Ovary (tissue), 9 donors: ENCODE measurements around the gene CAMTA1. TPM values are rescaled to one million over a fixed set of nuclear protein-coding genes. Genes with fewer than 3 reads are reported as not detected.

ENCODE experiments used
- DNase-seq, 5 donors: peaks; one replicate each; pipeline ENCODE4 v3.0.0-alpha.2; 2019 to 2020
- H3K27ac ChIP-seq, 2 donors: fragments of 200-600 bp; one replicate each; pipeline versions ENCODE4 v1.5.1 to v1.8.0; 2019 to 2022
- H3K27me3 ChIP-seq: fragments of 200-600 bp; one replicate; pipeline ENCODE4 v1.8.0; 2022
- H3K36me3 ChIP-seq: fragments of 200-600 bp; sonication (generic); one replicate; pipeline ENCODE4 v1.5.1; 2019
- H3K4me1 ChIP-seq: one replicate; pipeline ENCODE4 v1.8.1; 2013; ENCODE audit warnings: mild to moderate bottlenecking, moderate library complexity; ENCODE audit not compliant: insufficient read depth
- H3K4me3 ChIP-seq: fragments of 200-600 bp; sonication (generic); one replicate; pipeline ENCODE4 v1.5.1; 2017
- H3K9me3 ChIP-seq, 2 donors: fragments of 200-600 bp in 1 of 2; sonication (generic) in 1 of 2; one replicate each; pipeline versions ENCODE4 v1.5.1 to v1.8.1; 2013 to 2019; ENCODE audit warnings: mild to moderate bottlenecking in 1 of 2, moderate library complexity in 1 of 2
- CTCF ChIP-seq, 3 donors: fragments of 450-650 bp in 2 of 3; fragments of 200-600 bp in 1 of 3; IDR thresholded peaks; one replicate each; pipeline versions ENCODE4 v1.5.1 to v1.8.0; 2016 to 2022; ENCODE audit warnings: antibody characterized with exemption in 3 of 3, mild to moderate bottlenecking in 1 of 3
- EP300 ChIP-seq: sonication (generic); formaldehyde crosslinking; IDR thresholded peaks from one replicate; pipeline ENCODE4 v1.6.1; 2017; ENCODE audit warnings: antibody characterized with exemption
- POLR2A ChIP-seq: fragments of 450-650 bp; IDR thresholded peaks from one replicate; pipeline ENCODE4 v1.6.1; 2017; ENCODE audit warnings: antibody characterized with exemption, mild to moderate bottlenecking, moderate library complexity
- WGBS, 3 donors: extraction: QIAGEN DNeasy Blood & Tissue Kit in 1 of 3; methylation state at CpG; one replicate each; pipeline versions ENCODE4 v1.1.5 to v1.1.7; 2013 to 2017; 5-methylcytosine and 5-hydroxymethylcytosine counted together
- intact Hi-C, 4 donors: fragments of 100-400 bp; cut with DNase I; formaldehyde crosslinking; loops; one replicate each; pipeline versions ENCODE4 v1.11.0 to v1.15.1; 2022 to 2023
- polyA plus RNA-seq, 2 donors: library from polyadenylated mRNA; stranded (reverse); fragments of 200-250 nt in 1 of 2; fragments of 350-450 nt in 1 of 2; fragmentation: Illumina TruSeq in 1 of 2; extraction: RNeasy Lipid Tissue Mini Kit (QIAGEN cat#74804) in 1 of 2; gene quantifications; one replicate each; pipeline ENCODE4 v1.2.3, GENCODE V29; 2013 to 2014
- total RNA-seq, 7 donors: library from RNA; depleted of rRNA in 2 of 7; stranded (reverse); fragments of >200 nt in 2 of 7; fragmentation: NEBNext Ultra II Directional in 3 of 7; extraction: Animal tissue kit (Norgen Biotek cat#: 25700) in 3 of 7; gene quantifications; one replicate each; pipeline versions ENCODE4 v1.1.0 to v1.2.4, GENCODE V29; 2016 to 2023
- donor health status: DM: no; HTN: no; CAD: no; lungs with moderate emphysema.
- donor health status: DM: no; HTN: no; CAD: no.
- donor health status: Bipolar disorder and iron deficiency.
- donor health status: DM: yes; HTN: yes; CAD: no.
- donor health status: DM: no; HTN: no; CAD: no.
- donor health status: DM: yes; HTN: yes; CAD: no.

CAMTA1 gene
- total and polyA plus RNA-seq, 9 donors = 51.1 to 150 (median 67.4) TPM

- intact Hi-C loops = loop anchor here in 1 of 4 donors (10.0 kb wide), 1 partner anchor 96 kb away; no protein-coding TSS in a partner anchor
- no peaks in the 10 kb centered on the region for H3K27me3 ChIP-seq
- DNase-seq = no peak
- no peaks in the 10 kb centered on the region for H3K4me1 ChIP-seq
- no peak overlapping the region for H3K27ac ChIP-seq
- WGBS, 3 donors = 81 to 98% (median 93%) methylated on average over 1 of the region's 1 CpG
- H3K9me3 ChIP-seq = no peaks in the 10 kb centered on the region
- no peak overlapping the region for H3K4me3 ChIP-seq
- no peak for TF ChIP-seq EP300
- no peak for TF ChIP-seq POLR2A
- no peaks in the 10 kb centered on the region for H3K36me3 ChIP-seq
Measured at GRCh38 chr1:6890686-6891085, 105.4 kb downstream of the CAMTA1 start.

- Histone ChIP-seq H3K4me1 (no peaks in the 10 kb centered on the region), H3K27me3 (no peaks in the 10 kb centered on the region), H3K9me3 (no peaks in the 10 kb centered on the region), H3K36me3 (no peaks in the 10 kb centered on the region), H3K27ac (no peak overlapping the region), H3K4me3 (no peak overlapping the region)
- intact Hi-C loops = loop anchor here in 1 of 4 donors (10.0 kb wide), 1 partner anchor 97 kb away; no protein-coding TSS in a partner anchor
- no peak for DNase-seq
- WGBS, 3 donors = 96 to 97% (median 96%) methylated on average over 7 of the region's 7 CpGs
- TF ChIP-seq EP300 (no peak), CTCF (IDR thresholded peaks at IDR 0.05) (no peak), POLR2A (no peak)
Measured at GRCh38 chr1:6891781-6892579, 106.7 kb downstream of the CAMTA1 start.

- no peak for TF ChIP-seq POLR2A
- no peak for TF ChIP-seq EP300
- TF ChIP-seq CTCF (IDR thresholded peaks at IDR 0.05) = no peak
- H3K4me3 ChIP-seq = no peak overlapping the region
- intact Hi-C loops = loop anchor here in 1 of 4 donors (10.0 kb wide), 1 partner anchor 99 kb away; no protein-coding TSS in a partner anchor
Measured at GRCh38 chr1:6893388-6893787, 108.1 kb downstream of the CAMTA1 start.

GRCh38 chr1:6897138-6897537 lies 111.9 kb downstream of the CAMTA1 start:
- 92 to 98% (median 97%) methylated on average over 2 of the region's 2 CpGs for WGBS, 3 donors

More at GRCh38 chr1:6893388-6893787, 108.1 kb downstream of the CAMTA1 start:
- H3K27me3 ChIP-seq = no peaks in the 10 kb centered on the region
- WGBS, 3 donors = 96% methylated on average over 7 of the region's 7 CpGs
- no peak overlapping the region for H3K27ac ChIP-seq
- no peaks in the 10 kb centered on the region for H3K4me1 ChIP-seq
- no peak for DNase-seq
- no peaks in the 10 kb centered on the region for H3K9me3 ChIP-seq
- no peaks in the 10 kb centered on the region for H3K36me3 ChIP-seq

More at GRCh38 chr1:6897138-6897537, 111.9 kb downstream of the CAMTA1 start:
- H3K27me3 ChIP-seq = no peaks in the 10 kb centered on the region
- no peak overlapping the region for H3K4me3 ChIP-seq
- no peaks in the 10 kb centered on the region for H3K36me3 ChIP-seq
- H3K9me3 ChIP-seq = no peaks in the 10 kb centered on the region
- no peaks in the 10 kb centered on the region for H3K4me1 ChIP-seq
- TF ChIP-seq CTCF (IDR thresholded peaks at IDR 0.05) (no peak), EP300 (no peak), POLR2A (no peak)
- intact Hi-C loops = loop anchor here in 1 of 4 donors (10.0 kb wide), 1 partner anchor 102 kb away; no protein-coding TSS in a partner anchor
- H3K27ac ChIP-seq = no peak overlapping the region
- no peak for DNase-seq
